Loucy (cell line): Measurements from ENCODE around the gene CLDN6.

ENCODE experiments used
- EZH2phosphoT487 ChIP-seq: fragments of 200-600 bp; IDR thresholded peaks from 2 replicates; pipeline ENCODE4 v1.6.1; 2018; ENCODE audit warnings: antibody characterized with exemption, mild to moderate bottlenecking, moderate library complexity, borderline replicate concordance
- TF ChIP-seq, protein P1 (sequence below): fragments of 200-600 bp; sonication (generic); conservative IDR thresholded peaks from 2 replicates; pipeline ENCODE4 v1.5.1; 2014; ENCODE audit warnings: mild to moderate bottlenecking, antibody characterized with exemption, low read length

GRCh38 chr16:3004781-3005284 is 13.2 kb downstream of the CLDN6 start:
- TF ChIP-seq, protein P1, sequence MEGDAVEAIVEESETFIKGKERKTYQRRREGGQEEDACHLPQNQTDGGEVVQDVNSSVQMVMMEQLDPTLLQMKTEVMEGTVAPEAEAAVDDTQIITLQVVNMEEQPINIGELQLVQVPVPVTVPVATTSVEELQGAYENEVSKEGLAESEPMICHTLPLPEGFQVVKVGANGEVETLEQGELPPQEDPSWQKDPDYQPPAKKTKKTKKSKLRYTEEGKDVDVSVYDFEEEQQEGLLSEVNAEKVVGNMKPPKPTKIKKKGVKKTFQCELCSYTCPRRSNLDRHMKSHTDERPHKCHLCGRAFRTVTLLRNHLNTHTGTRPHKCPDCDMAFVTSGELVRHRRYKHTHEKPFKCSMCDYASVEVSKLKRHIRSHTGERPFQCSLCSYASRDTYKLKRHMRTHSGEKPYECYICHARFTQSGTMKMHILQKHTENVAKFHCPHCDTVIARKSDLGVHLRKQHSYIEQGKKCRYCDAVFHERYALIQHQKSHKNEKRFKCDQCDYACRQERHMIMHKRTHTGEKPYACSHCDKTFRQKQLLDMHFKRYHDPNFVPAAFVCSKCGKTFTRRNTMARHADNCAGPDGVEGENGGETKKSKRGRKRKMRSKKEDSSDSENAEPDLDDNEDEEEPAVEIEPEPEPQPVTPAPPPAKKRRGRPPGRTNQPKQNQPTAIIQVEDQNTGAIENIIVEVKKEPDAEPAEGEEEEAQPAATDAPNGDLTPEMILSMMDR, result no peak
- TF ChIP-seq EZH2phosphoT487, result no peak
